ENCODE measurements around the gene DPCD.

DPCD gene

DNA sequence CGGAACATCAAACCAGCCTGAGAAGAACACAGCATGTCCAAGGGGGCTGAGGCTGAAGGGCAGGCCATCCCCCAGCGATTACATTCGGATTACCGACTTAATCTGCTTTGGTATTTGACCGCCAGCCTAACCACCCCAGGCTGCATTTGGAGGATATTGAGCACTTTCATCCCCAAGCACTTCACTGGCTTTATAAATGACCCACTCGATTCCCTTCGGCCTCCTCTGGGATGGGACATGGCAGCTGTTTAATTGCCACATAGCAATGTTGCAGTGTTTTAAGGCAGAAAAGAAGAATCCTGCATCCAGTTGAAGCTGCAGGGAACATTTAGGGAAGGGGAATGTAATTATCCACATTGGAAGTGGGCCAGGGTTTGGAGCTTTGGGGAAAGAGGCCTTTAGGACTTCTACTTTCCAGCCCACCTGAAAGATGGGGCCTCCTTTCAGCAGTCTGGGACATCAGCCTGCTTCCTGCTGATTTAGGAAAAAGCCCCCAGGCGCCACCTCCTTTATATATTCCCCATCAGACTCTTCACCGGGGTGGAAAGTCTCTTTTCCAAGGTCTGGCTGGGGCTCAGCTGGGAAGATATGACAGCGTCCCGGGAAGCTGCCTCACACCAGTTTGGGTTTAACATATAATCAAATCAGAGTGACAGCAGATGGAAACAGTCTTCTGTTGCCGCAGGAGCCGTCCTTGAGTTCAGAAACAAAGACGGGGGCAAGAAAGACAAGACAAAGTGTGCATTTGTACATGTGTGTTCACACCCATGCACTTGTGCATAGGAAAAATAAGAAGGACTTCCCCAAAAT lies 9.2 kb downstream of the DPCD start:
- H3K9me3 ChIP-seq (ENCODE audit: control insufficient read depth, insufficient read depth, low read depth, low read length): no peaks in the 10 kb centered on the region
- no peak overlapping the region for H3K27ac ChIP-seq (ENCODE audit: low read depth, low read length)
- H3K4me3 ChIP-seq (ENCODE audit: low read depth, low read length): no peak overlapping the region
- 0 out of 2 replicates have a peak, but pooled peaks cover 5% of the 10 kb centered on the region for H3K4me1 ChIP-seq (ENCODE audit: control insufficient read depth, insufficient read depth, low read length)
- H3K36me3 ChIP-seq (ENCODE audit: control insufficient read depth, insufficient read depth, low read length): no peaks in the 10 kb centered on the region
- no peak overlapping the region for H3K9ac ChIP-seq (ENCODE audit: low read length)
- H3K27me3 ChIP-seq (ENCODE audit: control insufficient read depth, insufficient read depth, low read length): no peaks in the 10 kb centered on the region

GRCh38 chr10:101601541-101601940 lies 13.4 kb downstream of the DPCD start:
- Histone ChIP-seq H3K4me3 (ENCODE audit: low read depth, low read length) (no peak overlapping the region), H3K4me1 (ENCODE audit: control insufficient read depth, insufficient read depth, low read length) (peaks cover 5% of the 10 kb centered on the region; the same call in 1 of the 2 replicates), H3K27ac (ENCODE audit: low read depth, low read length) (no peak overlapping the region), H3K27me3 (ENCODE audit: control insufficient read depth, insufficient read depth, low read length) (no peaks in the 10 kb centered on the region), H3K9me3 (ENCODE audit: control insufficient read depth, insufficient read depth, low read depth, low read length) (no peaks in the 10 kb centered on the region), H3K36me3 (ENCODE audit: control insufficient read depth, insufficient read depth, low read length) (no peaks in the 10 kb centered on the region), H3K9ac (ENCODE audit: low read length) (no peak overlapping the region)

GRCh38 chr10:101602761-101603398 lies 14.8 kb downstream of the DPCD start:
- H3K9me3 ChIP-seq (ENCODE audit: control insufficient read depth, insufficient read depth, low read depth, low read length): no peaks in the 10 kb centered on the region
- H3K27me3 ChIP-seq (ENCODE audit: control insufficient read depth, insufficient read depth, low read length): no peaks in the 10 kb centered on the region
- H3K27ac ChIP-seq (ENCODE audit: low read depth, low read length): no peak overlapping the region
- H3K4me1 ChIP-seq (ENCODE audit: control insufficient read depth, insufficient read depth, low read length): peaks cover 14% of the 10 kb centered on the region
- H3K4me3 ChIP-seq (ENCODE audit: low read depth, low read length): no peak overlapping the region
- no peak overlapping the region for H3K9ac ChIP-seq (ENCODE audit: low read length)
- H3K36me3 ChIP-seq (ENCODE audit: control insufficient read depth, insufficient read depth, low read length): peaks cover under 1% of the 10 kb centered on the region; the same call in 1 of the 2 replicates

- H3K9me3 ChIP-seq (ENCODE audit: control insufficient read depth, insufficient read depth, low read depth, low read length): no peaks in the 10 kb centered on the region
- H3K9ac ChIP-seq (ENCODE audit: low read length): no peak overlapping the region
- no peak overlapping the region for H3K27ac ChIP-seq (ENCODE audit: low read depth, low read length)
- H3K36me3 ChIP-seq (ENCODE audit: control insufficient read depth, insufficient read depth, low read length): peaks cover 40% of the 10 kb centered on the region
- H3K4me1 ChIP-seq (ENCODE audit: control insufficient read depth, insufficient read depth, low read length): peaks cover 19% of the 10 kb centered on the region
- no peak overlapping the region for H3K4me3 ChIP-seq (ENCODE audit: low read depth, low read length)
- no peaks in the 10 kb centered on the region for H3K27me3 ChIP-seq (ENCODE audit: control insufficient read depth, insufficient read depth, low read length)
Observed at GRCh38 chr10:101607124-101607523, 19.0 kb downstream of the DPCD start.

DNA sequence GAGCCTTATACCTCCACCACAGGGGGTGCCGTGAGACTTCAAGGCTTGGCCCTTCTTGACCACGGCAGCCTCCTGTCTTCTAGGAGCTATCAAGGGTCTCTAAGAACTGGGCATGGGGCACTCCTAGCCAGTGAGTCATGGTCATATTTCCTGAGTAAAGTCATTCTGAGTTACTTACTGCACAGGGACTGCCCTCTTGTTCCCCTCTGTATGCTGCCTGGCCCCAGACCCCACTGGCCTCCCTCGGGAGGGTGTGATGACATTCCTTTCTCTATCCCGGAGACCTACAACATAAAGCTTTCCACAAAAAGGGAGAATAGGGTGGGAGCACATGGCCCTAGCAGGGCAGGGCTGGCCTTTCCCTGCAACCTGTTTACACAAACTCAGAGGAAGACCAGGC lies 21.4 kb downstream of the DPCD start:
- Histone ChIP-seq H3K9me3 (ENCODE audit: control insufficient read depth, insufficient read depth, low read depth, low read length) (no peaks in the 10 kb centered on the region), H3K9ac (ENCODE audit: low read length) (no peak overlapping the region), H3K27ac (ENCODE audit: low read depth, low read length) (no peak overlapping the region), H3K4me1 (ENCODE audit: control insufficient read depth, insufficient read depth, low read length) (peaks cover 23% of the 10 kb centered on the region), H3K36me3 (ENCODE audit: control insufficient read depth, insufficient read depth, low read length) (peaks cover 43% of the 10 kb centered on the region), H3K4me3 (ENCODE audit: low read depth, low read length) (no peak overlapping the region), H3K27me3 (ENCODE audit: control insufficient read depth, insufficient read depth, low read length) (no peaks in the 10 kb centered on the region)

DNA sequence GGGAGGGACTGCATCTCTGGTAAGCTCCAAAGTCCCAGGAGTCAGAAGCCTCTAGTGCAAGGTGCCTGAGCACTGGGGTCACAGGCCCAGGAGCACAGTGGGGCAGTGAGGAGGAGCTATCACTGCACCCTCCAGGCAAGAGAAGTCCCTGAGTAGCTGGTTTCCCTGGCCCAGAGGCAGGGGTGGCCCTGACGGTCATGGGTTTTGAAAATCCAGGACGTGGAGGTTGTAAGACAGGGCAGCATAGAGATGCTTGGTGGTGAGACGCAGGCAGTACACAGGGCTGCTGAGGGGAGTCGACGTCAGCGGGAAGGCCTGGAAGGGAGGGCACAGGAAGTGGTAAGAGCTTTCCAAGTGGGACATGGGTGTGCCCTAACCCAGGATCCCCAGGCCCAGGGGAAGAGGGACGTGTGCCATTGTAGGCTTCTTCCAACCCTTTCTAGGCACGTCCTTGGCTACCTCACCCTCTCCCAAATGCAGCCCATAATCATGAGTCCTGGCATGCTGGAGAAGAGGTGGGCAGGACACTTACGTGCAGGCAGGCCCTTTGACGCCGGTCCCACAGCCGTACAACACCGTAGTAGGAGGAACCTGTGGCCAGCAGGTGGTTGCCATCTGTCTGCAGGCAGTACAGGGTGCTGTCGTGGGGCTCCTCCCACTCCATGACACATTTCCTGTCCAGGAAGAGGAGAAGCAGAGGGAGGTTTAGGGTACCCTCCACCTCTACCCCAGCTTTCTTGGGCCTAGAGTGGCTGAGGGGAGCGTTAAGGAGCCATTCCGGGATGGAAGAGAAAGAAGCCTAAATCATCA lies 23.2 kb downstream of the DPCD start:
- Histone ChIP-seq H3K9me3 (ENCODE audit: control insufficient read depth, insufficient read depth, low read depth, low read length) (no peaks in the 10 kb centered on the region), H3K9ac (ENCODE audit: low read length) (no peak overlapping the region), H3K27ac (ENCODE audit: low read depth, low read length) (no peak overlapping the region), H3K36me3 (ENCODE audit: control insufficient read depth, insufficient read depth, low read length) (peaks cover 43% of the 10 kb centered on the region), H3K4me3 (ENCODE audit: low read depth, low read length) (no peak overlapping the region), H3K4me1 (ENCODE audit: control insufficient read depth, insufficient read depth, low read length) (peaks cover 36% of the 10 kb centered on the region), H3K27me3 (ENCODE audit: control insufficient read depth, insufficient read depth, low read length) (no peaks in the 10 kb centered on the region)

- Histone ChIP-seq H3K4me1 (ENCODE audit: control insufficient read depth, insufficient read depth, low read length) (peaks cover 34% of the 10 kb centered on the region), H3K4me3 (ENCODE audit: low read depth, low read length) (no peak overlapping the region), H3K36me3 (ENCODE audit: control insufficient read depth, insufficient read depth, low read length) (peaks cover 43% of the 10 kb centered on the region), H3K9me3 (ENCODE audit: control insufficient read depth, insufficient read depth, low read depth, low read length) (no peaks in the 10 kb centered on the region), H3K27ac (ENCODE audit: low read depth, low read length) (no peak overlapping the region), H3K9ac (ENCODE audit: low read length) (no peak overlapping the region), H3K27me3 (ENCODE audit: control insufficient read depth, insufficient read depth, low read length) (no peaks in the 10 kb centered on the region)
Observed at GRCh38 chr10:101612086-101612485, 24.0 kb downstream of the DPCD start.

DNA sequence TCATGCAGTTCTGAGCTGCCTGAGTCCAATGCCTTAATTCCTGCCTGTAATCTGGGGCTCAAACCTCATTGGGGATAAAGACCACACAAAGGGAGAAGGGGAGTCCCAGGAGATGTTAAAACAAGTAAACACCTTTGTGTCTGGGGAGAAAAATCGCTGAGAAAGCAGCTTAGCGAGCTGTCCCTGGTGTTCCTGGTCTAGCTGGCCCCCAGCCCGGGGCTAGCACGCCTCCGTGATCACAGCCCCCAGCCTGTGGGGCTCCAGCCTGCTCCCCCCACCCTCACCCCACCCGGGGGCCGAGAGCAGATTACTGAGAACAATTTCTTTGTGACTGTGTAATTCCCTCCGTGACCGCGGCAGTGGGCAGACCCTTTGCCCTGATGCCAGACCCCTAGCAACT lies 24.8 kb downstream of the DPCD start:
- Histone ChIP-seq H3K9me3 (ENCODE audit: control insufficient read depth, insufficient read depth, low read depth, low read length) (no peaks in the 10 kb centered on the region), H3K36me3 (ENCODE audit: control insufficient read depth, insufficient read depth, low read length) (peaks cover 43% of the 10 kb centered on the region), H3K27ac (ENCODE audit: low read depth, low read length) (no peak overlapping the region), H3K9ac (ENCODE audit: low read length) (no peak overlapping the region), H3K4me3 (ENCODE audit: low read depth, low read length) (no peak overlapping the region), H3K27me3 (ENCODE audit: control insufficient read depth, insufficient read depth, low read length) (no peaks in the 10 kb centered on the region), H3K4me1 (ENCODE audit: control insufficient read depth, insufficient read depth, low read length) (peaks cover 32% of the 10 kb centered on the region)

GRCh38 chr10:101613646-101614045 lies 25.5 kb downstream of the DPCD start:
- Histone ChIP-seq H3K9me3 (ENCODE audit: control insufficient read depth, insufficient read depth, low read depth, low read length) (no peaks in the 10 kb centered on the region), H3K4me3 (ENCODE audit: low read depth, low read length) (no peak overlapping the region), H3K36me3 (ENCODE audit: control insufficient read depth, insufficient read depth, low read length) (peaks cover 36% of the 10 kb centered on the region), H3K9ac (ENCODE audit: low read length) (no peak overlapping the region), H3K27me3 (ENCODE audit: control insufficient read depth, insufficient read depth, low read length) (no peaks in the 10 kb centered on the region), H3K27ac (ENCODE audit: low read depth, low read length) (no peak overlapping the region), H3K4me1 (ENCODE audit: control insufficient read depth, insufficient read depth, low read length) (peaks cover 26% of the 10 kb centered on the region)

DNA sequence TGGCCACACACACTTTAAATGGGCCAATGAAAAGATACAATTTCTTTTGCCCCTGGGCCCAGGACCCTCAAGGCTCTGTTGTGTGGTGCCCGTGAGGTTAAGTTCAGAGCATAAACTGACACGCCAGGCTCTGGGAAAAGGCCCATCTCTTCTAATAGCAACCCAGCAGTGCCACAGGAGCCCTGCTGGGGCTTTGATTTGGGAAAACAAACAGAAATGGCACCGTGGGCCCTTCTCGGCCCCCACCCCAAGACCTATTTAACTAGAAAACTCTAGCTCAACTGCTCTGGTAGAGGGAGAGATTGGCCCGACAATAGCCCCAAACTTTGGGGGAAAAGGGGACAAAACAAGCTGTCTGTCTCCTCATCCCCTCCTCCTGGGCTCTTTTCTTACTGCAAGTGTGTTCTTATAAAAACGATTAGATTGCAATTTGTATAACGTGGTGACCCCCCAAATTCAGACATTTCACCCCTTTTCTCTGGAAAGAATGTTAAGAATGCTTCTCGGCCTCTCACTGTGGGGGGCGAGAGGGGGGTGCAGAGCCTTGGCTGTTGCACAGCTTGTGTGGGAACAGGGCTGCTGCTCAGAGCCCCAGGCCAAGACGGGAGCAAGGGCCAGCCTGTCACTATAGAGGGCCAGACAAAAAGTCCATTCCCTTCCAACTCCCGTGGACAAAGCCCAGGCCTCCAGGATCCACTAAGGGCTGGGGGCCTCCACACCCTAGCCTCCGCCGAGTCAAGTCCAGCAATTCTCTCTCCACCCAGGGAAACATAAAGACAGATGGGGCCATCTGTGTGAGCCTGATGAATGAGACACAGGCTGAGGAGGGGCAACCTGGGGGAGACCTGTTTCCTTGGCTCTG lies 26.8 kb downstream of the DPCD start:
- Histone ChIP-seq H3K36me3 (ENCODE audit: control insufficient read depth, insufficient read depth, low read length) (peaks cover 24% of the 10 kb centered on the region), H3K9me3 (ENCODE audit: control insufficient read depth, insufficient read depth, low read depth, low read length) (no peaks in the 10 kb centered on the region), H3K9ac (ENCODE audit: low read length) (no peak overlapping the region), H3K27ac (ENCODE audit: low read depth, low read length) (0 out of 2 replicates have a peak overlapping the region, but pooled peaks have one; percentile 43), H3K4me1 (ENCODE audit: control insufficient read depth, insufficient read depth, low read length) (peaks cover 26% of the 10 kb centered on the region), H3K27me3 (ENCODE audit: control insufficient read depth, insufficient read depth, low read length) (no peaks in the 10 kb centered on the region), H3K4me3 (ENCODE audit: low read depth, low read length) (no peak overlapping the region)
